Measurements from ENCODE around the gene POU2F2.

POU2F2 gene

DNA sequence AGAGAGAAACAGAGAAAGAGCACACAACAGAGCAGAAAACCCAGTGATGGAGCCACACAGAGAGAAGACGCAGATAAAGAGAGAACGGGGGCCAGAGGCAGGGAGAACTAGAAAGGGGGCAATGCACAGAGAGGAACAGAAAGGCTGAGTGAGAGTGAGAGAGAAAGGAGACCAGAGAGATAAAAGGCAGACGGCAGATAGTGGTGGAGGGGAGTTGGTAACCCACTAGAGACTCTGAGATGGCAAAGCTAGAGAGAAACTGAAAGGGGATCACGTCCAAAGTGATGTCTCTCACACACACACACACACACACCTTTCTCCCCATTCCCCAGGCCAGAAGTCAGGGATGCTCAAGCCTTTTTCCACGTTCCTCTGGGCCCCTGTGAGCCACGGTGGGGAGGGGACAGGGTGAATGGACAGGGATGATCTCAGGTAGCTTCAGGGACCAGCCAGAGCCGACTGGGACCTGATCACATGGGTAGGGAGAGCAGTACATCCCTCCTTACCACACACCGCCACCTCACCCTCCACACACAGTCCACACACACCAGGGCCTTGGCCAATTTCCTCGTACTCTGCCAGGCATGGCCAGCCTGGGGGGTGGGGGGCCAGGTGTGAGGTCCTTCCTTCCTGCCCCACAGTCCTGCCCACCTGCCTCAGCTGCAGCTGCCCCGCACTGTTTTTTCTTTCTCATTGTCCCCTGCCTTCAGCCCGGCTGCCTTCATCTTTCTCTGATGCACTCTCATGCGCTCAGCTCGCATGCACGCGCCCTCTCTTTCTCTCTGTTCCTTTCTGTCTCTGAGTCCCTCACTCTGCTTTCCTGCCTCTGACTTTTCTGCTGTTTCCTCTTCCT, 22.5 kb upstream of the POU2F2 start:
- DNase-seq, result no peak

DNA sequence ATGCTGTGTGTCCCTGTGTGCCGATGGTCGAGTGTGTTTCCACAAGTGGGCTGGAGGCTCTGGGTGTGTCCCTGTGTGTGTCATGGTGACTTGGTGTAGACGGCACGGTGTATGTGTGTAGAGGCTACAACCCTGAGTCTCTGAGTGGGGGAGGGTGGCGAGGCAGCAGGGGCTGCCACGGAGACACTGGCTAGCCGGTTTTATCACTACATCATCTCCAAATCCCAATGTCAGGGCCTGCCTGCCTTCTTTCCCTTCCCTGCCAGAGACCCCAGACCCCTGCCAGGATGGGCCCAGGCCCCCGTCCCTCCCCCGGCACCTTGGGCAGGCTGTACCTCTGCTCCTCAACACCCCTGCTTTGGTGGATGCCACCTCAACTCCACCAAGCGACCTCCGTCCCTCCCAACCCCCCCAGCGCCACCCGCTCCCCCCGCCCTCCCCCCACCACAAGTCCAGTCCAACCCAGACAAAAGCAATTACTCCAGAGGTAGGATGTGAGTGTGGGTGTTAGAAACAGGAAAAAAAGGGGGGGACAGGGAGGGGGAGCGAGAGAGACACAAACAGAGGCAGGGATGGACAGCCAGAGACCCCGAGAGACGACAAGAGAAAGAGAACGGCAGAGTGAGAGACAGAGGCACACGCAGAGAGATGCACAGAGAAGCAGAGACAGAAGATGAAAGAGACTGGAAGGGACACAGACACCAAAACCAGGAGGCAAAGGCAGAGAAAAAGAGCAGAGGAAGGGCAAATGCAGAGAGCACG, 21.6 kb upstream of the POU2F2 start:
- DNase-seq, result no peak

DNA sequence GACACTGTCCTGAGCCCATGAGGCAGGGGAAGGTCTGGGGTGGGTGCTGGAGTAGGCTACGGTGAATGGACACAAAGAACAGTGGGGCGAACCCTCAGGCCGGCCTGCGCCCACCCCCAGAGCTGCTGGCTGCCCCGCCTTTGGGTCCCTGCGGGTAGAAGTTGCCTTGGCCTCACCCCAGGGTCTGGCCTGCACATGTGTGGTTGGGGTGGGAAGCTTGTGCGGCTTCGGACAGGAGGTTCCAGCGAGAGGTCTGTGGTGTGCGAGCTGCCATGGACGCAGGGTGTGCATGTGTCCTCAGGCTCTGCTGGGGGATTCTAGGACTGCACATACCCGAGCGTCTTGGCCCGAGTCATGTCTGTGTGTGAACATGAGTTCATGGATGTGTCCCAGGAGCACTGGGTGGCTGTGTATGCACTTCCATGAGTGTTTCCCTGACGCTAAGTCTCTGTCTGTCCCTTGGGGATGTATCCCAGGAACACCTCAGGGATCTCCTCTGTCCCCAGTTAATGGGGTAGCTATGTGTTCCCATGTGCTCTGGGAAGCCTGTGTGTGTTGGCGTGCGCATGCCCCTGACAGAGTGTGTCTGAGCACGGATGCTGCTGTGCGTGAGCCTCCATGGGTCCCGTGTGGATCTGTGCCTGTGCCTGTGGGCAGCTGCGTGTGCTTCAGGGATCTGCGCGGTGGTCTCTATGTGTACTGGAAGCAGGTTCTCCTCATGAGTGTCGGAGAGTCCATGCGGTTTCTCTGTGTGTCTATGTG, 20.8 kb upstream of the POU2F2 start:
- no peak for DNase-seq

DNA sequence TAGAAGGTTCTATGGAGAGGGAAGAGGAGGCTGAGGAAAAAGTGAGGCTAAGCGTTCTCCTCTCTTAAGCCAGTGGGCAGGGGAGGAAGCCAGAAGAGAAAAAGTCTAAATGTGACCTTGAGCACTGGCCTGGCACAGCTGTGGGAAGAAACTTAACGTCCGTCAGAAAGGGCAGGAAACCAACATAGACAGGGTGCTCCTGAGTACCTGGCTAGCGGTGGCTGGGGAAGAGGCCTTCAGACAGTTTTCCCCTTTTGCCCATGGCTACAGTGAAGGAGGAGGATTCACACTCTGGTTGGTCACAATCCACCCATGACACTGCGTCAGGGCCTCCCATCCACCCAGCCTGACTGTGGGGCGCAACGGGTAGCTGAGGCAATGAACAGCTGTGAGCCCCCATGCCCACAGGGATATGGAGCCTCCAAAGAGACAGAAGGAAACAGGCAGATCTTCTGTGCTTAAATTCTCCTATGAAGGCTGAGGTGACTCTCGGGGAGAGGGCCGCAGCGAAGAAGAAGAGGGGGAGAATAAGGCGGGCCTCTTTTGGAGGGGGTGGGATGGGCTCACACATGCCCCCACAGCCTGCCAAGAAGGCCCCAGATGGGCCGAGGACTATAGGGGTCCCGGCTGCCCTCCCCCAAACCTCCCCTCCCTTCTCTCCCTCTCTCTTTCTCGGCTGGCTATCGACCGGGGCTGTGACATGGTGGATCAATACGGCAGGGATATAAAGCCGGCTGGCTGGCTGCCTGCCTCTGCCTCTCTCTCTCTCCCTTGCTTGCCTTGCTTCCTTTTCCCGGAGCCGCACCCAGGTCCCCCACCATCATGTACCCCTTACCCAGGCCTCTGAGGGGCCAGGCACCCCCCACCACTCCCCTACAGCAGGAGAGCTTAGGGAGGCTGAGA, 19.8 kb upstream of the POU2F2 start:
- no peak for DNase-seq

DNA sequence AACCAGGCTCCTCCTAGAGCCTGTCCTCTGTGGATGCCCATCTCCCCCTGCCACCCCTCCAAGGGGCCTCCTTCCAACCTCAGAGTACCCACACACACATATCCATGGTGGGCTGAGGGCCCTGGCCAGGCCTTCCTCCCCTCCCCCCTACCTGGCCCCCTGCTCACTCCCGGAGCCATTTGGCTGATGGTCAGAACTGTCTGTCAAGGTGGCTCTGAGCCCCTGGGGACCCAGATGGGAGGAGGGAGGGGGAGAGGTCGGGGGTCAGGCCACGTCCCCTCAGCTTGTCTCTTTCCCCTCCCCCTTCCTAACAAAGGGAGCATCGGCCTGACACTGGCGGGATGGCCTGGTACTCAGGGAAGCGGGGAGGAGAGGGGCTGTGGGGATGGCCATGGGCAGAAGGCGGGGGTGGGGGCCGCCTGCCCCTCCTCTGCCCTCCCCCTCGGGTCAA, 18.7 kb upstream of the POU2F2 start:
- no peak for DNase-seq

DNA sequence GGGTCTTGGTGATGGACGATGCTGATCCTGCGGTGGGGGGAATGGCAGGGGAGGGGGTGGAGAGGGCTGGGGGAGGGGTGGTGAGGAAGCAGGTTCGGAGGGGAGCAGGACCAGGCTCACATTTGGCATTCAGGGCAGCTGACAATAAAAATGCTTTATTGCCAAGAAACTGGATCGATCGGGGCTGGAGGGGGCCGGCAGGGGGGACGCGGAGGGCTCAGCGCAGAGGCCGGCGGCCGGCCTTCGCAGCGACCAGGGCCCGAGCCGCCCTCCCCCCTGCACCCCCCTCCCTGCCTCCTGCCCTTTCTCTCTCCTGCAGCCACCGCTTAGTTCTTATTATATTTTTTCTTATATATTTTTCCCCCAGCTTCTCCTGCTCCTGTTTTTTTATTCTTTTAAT, 18.1 kb upstream of the POU2F2 start:
- DNase-seq, result no peak

DNA sequence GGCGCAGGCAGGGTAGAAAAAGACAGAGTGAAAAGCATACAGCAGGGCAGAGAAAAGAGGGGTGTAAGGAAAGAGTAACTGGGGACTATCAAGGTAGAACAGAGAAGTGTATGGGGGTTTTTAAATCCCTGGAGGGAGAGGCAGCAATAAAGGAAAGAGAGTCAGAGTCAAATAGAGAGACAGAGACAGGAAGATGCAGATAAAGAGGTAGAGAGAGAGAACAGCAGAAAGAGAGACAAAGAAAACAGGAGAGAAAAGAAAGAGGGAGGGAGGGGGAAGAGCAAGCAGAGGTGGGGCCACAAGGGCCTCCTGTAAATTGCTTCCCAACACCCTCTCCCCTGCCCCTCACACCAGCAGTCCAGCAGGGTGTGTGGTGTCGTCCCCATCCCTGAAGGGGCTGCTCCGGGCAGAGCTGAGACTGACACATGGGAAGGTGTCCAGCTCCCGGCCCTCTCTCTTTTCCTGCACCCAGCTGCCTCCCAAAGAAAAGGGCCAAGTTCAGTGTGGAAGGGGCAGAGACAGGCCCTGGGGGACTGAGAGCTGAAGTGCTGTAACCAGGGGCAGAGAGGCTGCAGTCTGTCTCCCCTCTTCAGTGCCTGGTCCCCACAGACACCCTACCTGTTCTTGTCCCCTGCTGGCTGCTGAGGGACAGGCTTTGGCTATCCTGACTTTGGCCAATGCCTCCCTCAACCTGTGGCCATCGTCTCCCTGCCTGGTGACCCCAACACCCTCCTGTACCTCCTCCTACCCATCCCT, 17.4 kb upstream of the POU2F2 start:
- no peak for DNase-seq

DNA sequence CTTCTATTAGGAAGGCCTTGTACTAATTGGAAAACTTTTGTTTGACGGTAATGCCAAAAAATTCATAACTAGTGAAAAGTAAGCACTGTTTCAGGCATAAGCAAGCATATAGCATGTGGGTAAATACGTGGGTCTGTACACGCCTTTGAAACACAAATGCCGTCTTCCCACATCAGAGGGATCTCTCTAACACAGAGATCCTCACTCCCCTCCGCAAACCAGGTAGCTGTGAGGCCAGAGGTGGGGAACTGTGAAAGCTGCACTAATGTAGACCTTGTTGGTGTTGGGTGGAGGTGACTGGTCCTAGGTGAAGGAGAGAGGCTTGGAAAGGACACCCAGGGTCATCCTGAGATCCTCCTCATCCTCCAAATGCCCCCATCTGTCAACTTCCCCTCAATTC, 16.0 kb upstream of the POU2F2 start:
- DNase-seq, result no peak

DNA sequence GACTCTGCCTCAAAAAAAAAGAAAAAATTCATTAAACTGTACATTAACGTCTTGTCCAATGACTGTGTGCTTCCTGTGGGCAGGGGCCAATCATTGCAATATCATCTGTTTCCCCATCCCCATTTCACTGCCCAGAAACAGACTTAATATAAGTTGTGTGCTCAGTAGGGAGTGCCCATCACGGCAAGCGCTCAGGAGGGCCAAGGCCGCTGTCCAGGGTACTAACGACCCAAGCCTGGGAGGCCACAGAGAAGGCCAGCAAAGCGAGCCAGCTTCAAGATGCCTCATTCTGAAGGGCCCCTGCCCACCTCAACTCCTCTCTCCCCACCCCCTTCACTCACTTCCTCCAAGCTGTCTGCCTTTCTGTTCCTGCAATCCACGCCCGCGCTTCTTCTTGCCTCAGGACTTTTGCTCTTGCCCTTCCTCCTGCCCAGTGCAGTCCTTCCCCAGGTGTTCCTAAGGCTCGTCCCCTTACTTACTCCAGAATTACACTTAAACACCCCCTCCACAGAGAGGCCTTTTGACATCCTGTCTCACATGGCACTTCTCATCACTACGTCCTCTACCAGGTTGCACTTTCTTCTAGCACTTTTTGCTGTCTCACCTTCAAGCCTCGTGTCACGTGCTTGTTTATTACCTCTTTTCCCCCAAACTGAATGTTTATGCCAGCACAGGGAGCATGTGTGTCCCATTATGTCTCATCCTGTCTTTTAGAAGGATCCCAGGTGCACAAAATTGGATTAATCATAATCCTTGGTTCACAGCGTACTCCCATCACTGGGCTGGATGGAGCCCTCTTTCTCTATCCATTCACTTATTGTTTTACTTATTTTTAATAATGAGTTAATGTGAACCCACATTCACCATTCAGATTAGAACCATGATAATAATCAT, 11.3 kb upstream of the POU2F2 start:
- DNase-seq, result no peak

DNA sequence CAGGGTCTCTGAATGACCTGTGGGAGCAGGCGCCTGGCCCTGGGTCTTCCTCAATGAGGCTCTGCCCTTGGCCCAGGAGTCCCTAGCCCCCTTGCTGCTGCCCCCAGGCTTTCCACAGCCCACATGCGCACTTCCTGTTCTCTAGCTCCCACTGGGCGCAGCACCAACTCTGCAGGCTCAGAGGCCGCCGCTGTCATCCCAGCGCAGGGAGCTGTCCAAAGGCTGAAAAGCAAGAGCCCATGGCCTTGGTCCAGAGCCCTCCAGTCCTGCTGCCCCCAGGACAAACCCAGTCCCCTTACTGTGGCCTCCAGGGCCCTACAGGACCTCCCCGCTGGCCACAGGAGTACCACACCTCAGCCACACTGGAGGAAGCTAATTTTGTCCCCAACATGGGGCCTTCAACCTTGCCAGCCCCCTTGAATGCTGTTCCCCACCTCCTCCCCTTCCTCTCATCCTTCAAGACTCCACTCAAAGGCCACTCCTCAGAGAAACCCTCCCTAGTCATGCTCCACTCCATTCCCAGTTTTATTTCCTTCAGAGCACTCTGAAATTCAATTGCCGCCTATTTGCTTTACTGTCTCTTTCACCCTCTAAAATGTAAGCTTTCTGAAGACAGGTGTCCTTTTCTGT, 8.0 kb upstream of the POU2F2 start:
- no peak for DNase-seq

DNA sequence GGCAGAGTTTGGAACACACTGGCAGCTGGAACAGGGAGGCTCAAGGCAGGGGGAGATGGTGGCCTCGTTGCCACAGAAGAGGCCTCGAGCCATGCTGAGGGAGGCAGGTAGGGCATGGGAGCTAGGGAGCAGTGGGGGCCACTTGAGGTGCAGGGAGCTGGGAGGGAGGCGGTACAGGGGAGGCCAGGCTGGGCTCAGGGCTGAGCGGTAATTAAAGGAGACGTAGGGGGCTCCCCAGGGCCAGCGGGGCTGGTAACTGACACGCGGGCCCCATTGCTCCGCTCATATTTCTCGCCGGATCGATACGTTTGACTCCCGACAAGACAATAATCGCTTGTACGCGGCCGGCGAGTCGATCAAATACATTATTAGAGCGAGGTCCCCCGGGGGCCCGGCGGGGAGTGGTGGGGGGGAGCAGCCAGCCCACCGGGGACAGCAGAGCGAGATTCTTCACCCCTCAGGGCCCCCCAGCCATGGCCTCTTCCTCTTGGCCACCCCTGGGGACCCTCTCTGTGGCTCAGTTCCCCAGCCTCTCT, 2.4 kb upstream of the POU2F2 start:
- no peak for DNase-seq

DNA sequence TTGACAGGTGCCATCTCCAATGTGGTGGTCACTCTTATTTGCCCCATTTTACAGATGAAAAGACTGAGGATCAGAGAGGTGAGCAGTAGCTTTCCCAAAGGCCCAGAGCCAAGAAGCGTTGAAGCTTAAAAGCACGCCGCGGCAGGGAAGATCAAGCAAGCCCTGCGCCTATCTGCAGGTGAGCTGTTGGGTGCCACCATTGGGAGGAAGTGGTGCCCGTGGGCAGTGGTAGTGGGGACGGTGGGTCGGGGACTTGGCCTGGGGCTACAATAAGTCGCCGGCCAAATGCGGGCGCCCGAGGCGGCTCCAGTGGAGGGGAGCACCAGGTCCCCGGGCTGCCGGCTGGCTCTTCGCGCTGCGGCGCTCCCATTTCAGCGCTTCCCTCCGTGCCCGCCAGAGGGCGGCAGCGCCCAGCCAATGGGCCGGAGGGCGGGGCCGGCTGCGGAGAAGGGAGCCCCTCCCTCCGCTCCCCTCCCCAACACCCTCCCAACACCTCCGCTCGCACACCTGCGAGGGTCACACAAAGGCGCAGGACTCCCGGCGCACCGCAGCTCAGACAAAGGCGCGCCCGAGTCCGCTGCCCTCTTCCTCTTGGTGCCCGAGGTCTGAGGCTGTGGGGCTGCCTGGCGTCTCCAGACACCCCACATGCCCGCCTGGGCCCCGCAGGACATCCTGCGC, 744 bp upstream of the POU2F2 start:
- peak; percentile 89 for DNase-seq

DNA sequence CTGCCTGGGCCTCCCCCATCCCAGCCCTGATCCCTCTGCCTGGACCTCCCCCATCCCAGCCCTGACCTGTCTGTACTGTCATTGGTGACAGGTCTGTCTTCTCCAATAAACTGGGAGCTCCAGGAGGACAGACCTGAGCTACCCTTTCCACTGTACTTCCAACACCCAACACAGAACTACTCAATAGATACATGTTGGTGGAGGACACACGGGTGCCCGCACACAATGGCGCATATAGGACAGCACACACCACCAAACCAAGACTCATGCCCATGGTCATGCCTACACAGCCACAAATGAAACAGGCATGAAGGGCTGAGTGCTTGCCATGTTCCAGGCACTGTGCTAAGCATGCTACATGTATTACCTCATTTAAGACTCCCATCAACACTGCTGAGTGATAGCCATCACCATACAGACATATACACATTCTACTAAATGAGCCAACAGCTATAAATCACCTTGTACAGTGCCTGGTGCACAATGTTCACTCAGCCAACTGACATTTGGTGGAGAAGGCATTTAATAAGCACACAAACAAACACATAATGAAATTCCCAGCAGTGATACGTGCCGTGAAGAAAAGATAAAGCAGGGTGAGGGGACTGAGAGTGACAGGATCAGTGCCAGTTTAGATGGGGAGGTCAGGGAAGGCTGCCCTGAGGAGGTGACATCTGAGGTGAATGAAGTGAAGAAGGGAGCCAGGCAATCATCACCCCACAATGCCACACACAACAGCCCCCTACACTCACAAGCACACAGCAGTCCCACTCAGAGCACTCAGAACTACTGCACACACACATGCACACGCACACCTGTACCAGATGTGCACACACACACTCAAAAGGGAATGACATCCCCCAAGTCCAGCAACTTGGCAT, 857 bp downstream of the POU2F2 start:
- DNase-seq, result no peak

DNA sequence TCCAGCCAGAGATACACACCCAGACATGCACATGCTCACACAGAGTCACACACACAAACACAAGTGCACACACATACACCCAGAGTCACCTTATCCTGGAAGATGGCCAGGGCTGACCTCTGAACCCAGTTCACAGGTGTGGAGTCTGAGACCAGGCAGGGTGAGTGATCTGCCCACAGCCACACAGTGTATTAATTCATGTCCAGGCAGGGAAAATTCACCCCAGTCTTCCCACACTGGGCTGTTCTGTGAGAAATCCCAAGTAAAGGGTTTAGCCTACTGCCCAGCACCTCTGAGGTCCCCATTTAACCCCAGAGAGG, 2.0 kb downstream of the POU2F2 start:
- DNase-seq, result no peak

DNA sequence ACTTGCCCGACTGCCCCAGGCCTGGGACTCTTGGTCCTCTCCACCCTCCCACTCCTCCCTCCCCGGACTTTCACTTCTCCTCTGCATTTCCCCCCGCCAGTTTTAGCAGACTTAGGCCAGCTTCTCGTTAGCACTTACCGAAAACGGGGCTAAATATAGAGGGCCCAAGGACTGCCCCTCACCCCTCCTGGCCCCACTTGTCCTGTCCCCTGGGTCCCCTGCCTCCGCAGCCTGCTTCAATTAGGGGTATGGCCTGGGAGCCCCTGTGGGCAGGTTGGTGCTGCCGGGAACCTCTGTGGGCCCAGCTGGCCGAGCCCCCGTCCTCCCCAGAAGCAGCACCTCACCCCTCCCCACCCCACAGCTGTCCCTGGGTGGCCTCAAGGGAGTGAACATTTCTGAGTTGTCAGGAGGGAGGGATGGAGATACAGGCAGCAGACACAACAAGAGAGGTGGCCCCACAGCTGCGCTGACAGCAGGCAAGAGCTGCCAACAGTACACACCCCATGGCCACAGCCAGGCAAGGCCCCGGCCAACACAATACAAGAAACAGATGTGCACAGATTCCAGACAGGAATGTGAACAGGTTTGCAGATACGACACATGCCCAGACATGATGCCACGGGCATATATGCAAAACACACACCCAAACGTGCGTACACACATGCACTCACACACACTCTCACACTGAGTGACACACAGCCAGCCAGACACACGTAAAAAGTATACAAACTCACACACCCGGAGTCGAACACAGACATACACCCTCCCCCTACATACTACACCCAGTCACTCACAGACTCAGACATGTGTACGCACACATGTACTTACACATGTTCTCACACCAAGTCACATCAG, 2.6 kb downstream of the POU2F2 start:
- DNase-seq, result no peak

DNA sequence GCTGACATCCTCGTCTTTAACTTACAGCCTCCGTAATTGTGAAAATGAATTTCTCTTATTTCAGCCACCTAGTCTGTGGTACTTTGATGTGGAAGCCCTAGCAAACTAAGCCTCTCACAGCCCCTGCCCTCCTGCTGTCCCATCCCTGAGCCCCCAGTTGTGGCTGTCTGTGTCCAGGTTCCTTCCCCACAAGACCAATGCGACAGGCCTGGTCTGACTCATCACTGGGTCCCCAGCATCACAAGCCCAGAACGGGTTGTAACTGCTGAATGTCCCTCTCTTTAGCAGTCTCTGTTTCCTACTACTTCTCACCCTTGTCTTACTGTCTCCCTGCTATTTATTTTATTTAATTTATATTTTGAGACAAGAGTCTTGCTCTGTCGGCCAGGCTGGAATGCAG, 5.7 kb downstream of the POU2F2 start:
- DNase-seq, result no peak

DNA sequence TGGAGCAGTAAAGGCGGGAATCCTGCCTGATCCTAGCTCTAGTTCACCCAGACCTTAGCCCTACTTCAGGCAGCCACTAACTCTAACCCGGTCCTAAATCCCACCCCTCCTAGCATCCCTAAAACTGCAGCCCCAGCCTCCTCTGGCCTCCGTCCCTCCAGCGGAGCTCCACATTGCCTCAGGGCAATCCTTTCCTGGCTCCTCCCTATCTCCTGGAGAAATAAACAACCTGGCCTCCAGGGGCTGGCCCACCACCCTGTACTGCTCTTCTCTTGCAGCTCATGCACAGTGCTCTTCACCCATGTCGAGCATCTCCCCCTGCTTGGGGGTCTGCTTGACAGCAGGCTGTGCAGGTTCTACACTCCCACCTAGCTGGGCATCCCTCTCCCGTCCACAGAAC, 6.7 kb downstream of the POU2F2 start:
- no peak for DNase-seq

Data from activated CD4-positive, alpha-beta T cell treated with anti-CD3 and anti-CD28 coated beads, Interleukin-10, Interleukin-2, amounts not matched to agents 100 ng/mL and 50 ng/mL, durations not matched to agents 16 hours and 8 hours (primary cell).